HG03064 (cell line): ENCODE results near the gene TAOK3.
"Not testable (repeated sequence)": the region's sequence is repeated elsewhere in the genome, so short reads cannot be mapped to it uniquely, and the experiment has no call there.

Experiments
- ATAC-seq: cut with Tn5 transposase; IDR thresholded peaks from one replicate; pipeline ENCODE4 v1.9.1; 2021; ENCODE audit warnings: low read depth; ENCODE audit not compliant: unreplicated experiment

TAOK3 gene

GRCh38 chr12:118307069-118307954, 65.4 kb downstream of the TAOK3 start:
- ATAC-seq, result peak; percentile 46

GRCh38 chr12:118304093-118304492, 68.6 kb downstream of the TAOK3 start:
- ATAC-seq, result no peak

GRCh38 chr12:118302053-118302452, 70.7 kb downstream of the TAOK3 start:
- no peak for ATAC-seq

- no peak for ATAC-seq
These were observed 72.8 kb downstream of the TAOK3 start for GRCh38 chr12:118299791-118300460.

- ATAC-seq, result no peak
These were observed 75.4 kb downstream of the TAOK3 start for GRCh38 chr12:118297284-118297683.

GRCh38 chr12:118292836-118293235, 79.9 kb downstream of the TAOK3 start:
- ATAC-seq, result no peak

- ATAC-seq, result no peak
These were observed 82.6 kb downstream of the TAOK3 start for GRCh38 chr12:118290130-118290529.

- no peak for ATAC-seq
These were observed 84.5 kb downstream of the TAOK3 start for GRCh38 chr12:118288174-118288573.

GRCh38 chr12:118287728-118288127, 85.0 kb downstream of the TAOK3 start:
- ATAC-seq, result no peak

- ATAC-seq, result no peak
These were observed 89.9 kb downstream of the TAOK3 start for GRCh38 chr12:118282767-118283166.

GRCh38 chr12:118278288-118278687, 94.4 kb downstream of the TAOK3 start:
- not testable (repeated sequence) for ATAC-seq

- ATAC-seq, result no peak
These were observed 98.6 kb downstream of the TAOK3 start for GRCh38 chr12:118274066-118274465.

GRCh38 chr12:118271770-118272417, 100.8 kb downstream of the TAOK3 start:
- no peak for ATAC-seq

- ATAC-seq, result no peak
These were observed 101.5 kb downstream of the TAOK3 start for GRCh38 chr12:118271183-118271582.

- no peak for ATAC-seq
These were observed 102.9 kb downstream of the TAOK3 start for GRCh38 chr12:118269806-118270205.

- no peak for ATAC-seq
These were observed 113.6 kb downstream of the TAOK3 start for GRCh38 chr12:118259079-118259478.

GRCh38 chr12:118256352-118256751, 116.4 kb downstream of the TAOK3 start:
- ATAC-seq, result no peak

- no peak for ATAC-seq
These were observed 123.2 kb downstream of the TAOK3 start for GRCh38 chr12:118249547-118249946.

- ATAC-seq, result not testable (repeated sequence)
These were observed 126.8 kb downstream of the TAOK3 start for GRCh38 chr12:118245886-118246285.

- ATAC-seq, result no peak
These were observed 133.8 kb downstream of the TAOK3 start for GRCh38 chr12:118238888-118239287.

- ATAC-seq, result no peak
These were observed 134.8 kb downstream of the TAOK3 start for GRCh38 chr12:118237908-118238307.
